GM18519 (cell line): ENCODE data around the gene CHST8.

Source experiments
- ATAC-seq: cut with Tn5 transposase; IDR thresholded peaks from one replicate; pipeline ENCODE4 v1.9.1; 2021; ENCODE audit warnings: mild to moderate bottlenecking, moderate library complexity; ENCODE audit not compliant: unreplicated experiment, low FRiP score

Gene CHST8

DNA sequence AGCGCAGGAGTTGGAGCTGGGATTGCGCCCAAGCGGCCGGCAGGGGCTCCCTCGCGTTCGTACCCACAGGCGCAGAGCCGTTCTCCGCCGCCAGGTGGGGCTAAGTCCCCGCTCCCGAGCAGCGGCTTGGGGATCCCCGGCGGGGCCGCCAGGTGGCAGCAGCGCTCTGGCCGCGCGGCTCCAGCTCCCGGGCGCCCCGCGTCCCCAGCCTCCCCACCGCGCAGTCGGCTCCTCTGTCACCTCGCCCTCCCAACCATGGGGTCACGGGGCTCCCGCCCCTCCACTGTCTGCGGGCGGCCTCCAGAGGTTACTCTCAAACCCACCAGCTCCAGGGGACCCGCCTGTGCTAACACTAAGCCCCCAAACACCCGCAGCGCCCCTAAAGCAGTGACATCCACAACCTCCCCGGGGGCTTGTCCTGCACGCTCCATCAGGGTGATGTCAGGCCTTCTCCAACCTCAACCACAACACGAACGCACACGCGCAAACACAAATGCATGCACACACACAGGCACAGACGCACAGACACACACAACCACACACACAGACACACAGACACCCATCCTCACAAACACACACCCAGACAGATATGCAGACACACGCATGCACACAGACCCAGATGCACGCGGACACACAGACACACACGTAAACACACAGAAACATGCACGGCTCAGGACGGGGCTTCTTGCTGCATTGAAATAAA lies 156.5 kb downstream of the CHST8 start:
- ATAC-seq: peak; percentile 78

DNA sequence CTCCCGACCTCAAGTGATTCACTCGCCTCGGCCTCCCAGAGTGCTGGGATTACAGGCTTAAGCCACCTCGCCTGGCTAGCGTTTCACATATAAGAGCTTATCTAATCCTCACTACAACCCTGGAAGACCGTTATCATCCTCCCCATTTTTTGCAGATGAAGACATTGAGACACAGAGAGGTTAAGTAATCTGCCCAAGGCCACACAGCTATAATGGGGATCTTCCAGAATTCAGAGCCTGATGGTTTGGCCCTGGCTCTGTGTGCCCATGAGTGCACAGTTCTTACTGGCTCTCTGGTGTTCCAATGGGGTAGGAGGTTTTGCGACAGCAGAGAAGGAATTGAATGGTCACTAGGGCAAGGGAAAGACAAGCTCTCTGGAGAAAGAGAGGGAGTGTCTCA lies 158.1 kb downstream of the CHST8 start:
- ATAC-seq: no peak

DNA sequence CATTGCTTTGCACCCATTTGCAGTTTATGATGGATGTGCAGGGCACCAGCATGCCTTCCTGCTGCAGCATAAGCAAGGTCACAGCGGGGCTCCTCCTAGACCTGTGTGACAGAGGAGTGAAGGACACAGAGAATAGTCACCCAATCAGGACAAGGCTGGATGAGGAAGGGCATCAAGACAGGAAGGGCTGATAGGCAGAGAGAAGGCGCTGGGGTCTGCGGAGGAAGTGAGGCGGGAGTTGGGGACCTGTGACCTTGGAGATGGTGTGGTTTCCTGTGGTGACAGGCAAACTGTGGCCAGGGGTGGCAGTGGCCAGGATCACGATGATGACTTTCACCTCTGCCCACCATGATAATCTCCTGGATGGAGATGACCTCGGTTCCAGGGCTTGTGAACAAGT lies 158.5 kb downstream of the CHST8 start:
- ATAC-seq: no peak

DNA sequence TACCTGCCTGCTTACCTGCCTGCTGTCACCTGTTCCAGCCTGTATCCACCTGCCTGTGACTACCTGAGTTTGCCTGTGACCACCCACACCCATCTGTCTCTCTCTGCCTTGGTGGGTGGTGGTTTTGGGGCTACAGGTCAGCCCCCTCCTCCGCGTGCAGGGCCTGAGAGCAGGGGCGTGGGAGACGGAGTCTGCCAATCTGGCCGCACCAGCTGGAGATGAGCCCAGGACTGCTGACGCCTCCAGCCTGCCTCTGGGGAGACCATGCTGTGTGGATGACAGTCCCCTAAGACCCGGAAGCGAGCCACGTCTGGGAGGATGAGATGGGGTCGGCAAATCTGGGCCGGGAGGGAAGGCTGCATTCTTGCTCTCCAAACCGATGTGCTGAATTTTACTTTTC lies 159.0 kb downstream of the CHST8 start:
- no peak for ATAC-seq

DNA sequence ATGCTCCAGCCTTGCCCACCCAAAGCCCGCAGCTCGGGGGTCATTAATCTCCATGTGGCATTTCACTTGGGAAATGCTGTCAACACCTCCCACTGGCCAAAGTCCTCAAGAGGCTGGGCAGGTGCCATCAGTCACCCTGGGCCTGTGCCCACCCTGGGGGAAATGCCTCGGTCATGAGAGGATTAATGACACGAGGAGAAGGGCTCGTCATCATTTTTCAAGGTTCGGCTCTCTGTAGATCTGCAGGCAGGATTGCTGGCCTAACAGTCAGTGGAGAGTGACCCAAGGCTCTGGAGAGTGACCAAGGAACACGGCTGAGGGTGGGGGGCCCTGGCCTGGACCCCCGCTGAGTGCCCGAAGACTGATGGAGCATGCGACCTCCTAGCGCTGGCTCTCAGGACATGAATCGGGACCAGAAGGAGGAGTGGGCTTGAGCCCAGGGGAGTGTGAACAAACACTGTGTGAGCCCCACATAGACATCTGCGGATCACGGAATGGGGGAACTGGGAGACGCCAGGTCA lies 159.7 kb downstream of the CHST8 start:
- ATAC-seq: no peak

DNA sequence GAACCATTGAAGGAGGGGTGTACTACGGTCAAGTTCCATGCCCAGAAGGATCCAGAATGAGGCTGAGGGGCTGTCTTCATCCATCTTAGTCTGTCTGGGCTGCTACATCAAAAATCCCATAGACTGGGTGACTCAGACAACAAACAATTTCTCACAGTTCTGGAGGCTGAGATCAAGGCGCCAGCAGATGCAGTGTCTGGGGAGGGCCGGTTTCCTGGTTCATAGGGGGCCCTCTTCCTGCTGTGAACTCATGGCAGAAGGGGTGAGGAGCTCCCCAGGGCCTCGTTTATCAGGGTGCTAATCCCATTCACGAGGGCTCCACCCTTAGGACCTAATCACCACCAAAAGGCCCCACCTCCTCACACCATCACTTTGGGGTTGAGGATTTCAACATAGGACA lies 160.2 kb downstream of the CHST8 start:
- ATAC-seq: no peak

DNA sequence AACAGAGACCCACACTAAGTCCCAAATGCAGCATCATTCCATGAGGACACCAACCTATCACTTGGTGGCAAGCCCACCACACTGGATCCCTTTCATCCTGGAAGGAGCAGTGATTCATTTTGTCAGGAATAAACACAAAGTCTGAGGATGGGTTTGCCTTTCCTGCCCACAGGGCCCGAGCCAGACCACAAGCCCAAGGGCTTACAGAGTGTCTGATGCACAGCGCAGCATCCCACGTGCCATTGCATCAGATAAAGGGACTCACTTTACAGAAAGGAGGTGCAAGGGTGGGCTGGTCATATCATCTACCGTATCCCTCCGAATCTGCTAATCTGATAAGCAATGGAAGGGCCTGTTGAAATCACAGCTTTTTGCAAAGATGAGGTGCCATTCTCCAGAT lies 162.7 kb downstream of the CHST8 start:
- no peak for ATAC-seq

DNA sequence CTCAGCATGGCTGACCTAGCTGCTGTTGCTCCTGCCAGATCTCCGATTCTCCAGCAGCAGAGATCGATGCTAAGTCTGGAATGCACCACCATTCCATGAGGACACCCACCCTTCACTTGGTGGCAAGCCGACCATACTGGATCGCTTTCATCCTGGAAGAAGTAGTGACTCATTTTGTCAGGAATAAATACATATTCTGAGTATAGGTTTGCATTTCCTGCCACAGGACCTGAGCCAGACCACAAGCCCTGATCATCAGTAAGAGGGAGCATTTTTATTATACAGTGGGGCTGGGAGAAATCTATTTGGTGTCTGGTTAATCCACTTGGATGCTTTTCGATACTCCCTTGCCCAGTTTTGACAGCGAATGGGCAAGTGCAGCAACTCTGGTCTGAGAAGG lies 164.0 kb downstream of the CHST8 start:
- no peak for ATAC-seq

DNA sequence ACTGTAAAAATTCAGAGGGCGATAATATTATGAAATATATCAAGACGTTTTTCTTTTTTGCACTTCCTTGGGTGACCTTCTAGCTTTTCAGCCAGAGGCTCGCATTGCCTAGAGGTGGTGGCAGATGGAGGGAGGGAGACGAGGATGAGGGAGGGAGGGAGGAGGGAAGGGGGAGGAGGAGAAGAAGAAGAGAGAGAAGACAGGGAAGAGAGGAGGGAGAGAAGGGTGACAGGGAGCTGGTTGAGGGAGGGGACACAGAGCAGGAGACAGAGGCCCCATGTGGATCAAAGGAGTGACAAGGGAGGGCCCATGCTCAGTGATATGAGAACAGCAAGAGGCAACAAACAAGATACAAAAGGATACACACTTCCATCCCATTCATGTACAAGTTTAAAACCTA lies 166.9 kb downstream of the CHST8 start:
- ATAC-seq: no peak

DNA sequence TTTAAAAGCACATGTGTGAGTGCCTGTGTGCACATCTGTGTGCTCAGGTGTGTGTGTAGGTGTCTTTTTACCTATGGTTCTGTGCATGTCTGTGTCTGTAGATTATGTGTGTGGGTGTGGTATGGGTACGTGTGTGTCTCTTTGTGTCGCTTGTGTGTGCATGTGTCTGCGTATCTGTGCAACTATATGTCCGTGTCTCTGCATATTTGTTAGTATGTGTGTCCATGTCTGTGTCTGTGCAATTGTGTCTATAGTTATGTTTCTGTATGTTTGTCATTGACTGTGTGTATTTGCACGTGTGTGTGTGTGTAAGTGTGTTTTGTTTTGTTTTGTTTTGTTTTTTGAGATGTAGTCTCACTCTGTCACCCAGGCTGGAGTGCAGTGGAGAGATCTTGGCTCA lies 167.6 kb downstream of the CHST8 start:
- no peak for ATAC-seq

DNA sequence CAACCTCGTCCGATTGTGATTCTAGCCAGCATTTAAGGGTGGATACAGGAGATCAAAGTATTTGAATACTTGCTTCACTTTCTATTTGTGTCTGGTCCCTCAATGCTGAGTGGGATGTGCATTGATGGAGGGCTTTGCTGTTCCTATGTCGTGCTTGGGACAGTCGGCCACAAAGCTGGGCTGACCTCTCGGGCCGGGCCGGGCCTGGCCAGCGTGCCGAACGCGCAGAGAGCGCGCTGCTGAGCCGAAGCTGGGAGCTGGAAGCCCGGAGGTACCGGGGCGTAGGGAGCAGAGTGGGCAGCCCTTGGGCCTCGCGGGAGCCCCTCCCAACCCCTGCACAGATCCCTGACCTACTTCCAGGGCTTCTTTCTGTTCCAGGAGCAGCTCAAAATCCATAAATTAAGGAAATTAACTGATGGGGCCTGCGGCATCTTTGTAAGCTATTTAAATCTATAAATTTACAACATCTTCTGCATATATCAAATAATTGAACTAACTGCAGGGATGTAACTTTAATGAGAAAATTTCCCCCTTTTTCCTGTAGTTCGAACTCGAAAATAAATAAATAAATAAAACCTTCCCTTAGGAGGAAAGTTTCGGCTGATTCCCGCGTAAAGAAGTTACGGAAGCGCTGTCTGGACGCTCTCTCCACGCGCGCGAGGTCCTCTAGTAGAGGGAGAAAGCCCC lies 173.1 kb downstream of the CHST8 start:
- ATAC-seq: no peak

DNA sequence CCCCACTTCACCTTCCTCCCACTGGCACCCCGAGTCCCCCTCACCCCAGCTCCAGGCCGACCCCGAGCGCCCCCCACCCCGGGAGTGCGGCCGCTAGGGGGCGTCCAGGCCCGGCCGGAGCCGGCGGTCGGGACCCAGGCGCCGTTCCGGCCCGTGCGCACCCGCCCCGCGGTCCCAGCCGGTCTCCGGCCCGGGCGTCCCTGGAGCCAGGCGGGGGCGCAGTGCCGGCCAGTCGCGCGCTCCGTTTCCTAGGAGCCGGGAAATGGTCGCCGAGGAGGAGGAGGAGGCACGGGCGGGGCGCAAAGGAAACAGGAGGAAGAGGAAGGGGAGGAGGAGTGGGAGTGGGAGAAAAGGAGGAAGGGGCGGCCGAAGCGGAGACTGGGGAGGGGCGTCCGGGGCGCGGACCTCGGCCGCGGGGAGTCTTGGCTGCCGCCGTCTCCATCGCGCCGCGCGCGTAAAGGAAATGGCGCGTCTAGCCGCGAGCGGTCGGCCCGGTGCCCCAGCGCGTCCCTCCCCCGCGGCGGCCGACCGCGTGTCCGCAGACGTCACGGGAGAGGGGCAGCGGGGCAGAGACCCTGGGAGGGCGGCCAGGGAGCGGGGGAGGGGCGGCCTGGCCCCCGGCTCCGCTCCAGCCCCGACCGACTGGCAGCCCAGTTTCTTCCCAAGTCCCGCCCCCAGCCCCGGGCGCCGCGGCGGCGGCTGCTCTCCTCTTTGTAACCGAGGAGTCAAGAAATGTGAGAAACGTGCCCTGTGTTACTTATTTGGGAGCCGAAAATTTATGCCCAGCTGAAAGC lies 173.8 kb downstream of the CHST8 start:
- ATAC-seq: no peak

DNA sequence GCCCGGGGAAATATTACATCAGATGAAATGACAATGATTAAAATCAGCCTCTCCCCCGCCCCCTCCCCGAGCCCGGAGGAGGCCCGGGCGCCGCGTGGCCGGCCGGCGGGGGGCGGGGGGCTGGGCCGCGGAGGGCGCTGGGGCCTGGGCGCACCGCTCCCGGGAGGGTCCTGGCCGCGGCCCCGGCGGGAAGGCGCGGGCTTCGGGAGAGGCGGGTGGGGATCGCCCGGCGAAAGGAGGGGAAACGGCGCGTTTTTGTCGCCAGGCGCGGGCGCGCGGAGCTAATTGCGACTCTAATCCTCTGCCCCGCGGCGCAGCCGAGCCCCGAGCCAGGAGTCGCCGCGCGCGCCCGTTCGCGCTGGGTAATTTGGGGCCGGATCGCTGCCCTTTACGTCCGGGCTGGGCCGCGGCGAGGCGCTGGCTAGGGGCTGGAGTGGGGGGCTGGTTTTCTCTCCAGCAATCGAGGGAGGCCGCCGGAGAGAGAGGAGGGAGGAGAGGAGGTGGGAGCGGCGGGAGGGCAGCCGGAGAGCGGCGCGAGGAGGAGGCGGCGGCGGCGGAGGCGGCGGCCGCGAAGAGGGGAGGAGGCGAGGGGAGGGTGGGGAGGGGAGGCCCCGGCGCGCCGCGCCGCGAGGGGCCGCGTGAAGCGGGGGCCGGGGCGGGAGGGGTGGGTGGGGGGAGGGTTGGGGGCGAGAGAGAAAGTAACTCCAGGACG lies 174.6 kb downstream of the CHST8 start, which contains the start of gene KCTD15:
Gene KCTD15 (plus strand): TSS at position 707 of the 712 bp plus-strand sequence. CDS start 3,585 bp downstream, outside the sequence.
- no peak for ATAC-seq

DNA sequence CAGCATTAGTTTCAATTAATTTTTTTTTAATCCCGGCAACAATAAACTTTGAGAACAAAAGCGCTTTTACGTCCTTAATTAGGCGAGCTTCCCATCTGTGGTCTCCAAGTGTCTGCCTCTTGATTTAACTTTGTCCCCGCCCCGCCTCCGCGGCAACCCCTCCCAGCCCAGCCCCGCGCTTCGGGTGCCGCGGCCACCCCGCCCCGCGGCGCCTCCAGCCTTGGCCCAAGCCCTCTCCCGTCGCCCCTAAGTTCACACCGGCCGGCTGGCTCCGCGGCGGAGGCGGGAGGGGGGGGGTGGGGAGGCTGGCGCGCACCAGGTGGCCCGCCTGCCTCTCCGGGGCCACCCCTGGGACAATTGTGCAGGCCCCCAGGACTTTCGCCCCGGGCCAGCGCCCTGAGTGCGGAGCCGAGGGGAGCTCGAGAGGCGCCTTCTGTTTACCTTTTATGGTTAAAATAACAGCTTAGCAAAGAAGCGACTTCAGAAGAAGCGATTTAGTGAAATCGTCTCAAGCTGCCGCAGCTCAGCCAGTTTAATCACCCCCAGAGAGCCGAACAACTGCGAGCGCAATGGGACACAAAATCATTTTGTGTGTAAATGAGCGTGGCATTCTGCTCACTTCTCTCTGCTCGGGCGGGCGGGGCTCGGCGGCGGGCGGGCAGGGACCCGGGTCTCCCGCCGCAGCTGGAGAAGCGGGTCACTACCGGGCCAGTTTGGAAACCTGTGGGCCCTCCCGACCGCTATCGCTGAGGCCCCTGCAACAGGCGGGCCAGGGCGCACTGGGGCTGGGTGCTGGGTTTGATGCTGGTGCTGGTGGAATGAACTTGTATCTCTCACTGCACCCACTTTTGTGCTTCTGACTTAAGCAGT lies 176.3 kb downstream of the CHST8 start:
- no peak for ATAC-seq

DNA sequence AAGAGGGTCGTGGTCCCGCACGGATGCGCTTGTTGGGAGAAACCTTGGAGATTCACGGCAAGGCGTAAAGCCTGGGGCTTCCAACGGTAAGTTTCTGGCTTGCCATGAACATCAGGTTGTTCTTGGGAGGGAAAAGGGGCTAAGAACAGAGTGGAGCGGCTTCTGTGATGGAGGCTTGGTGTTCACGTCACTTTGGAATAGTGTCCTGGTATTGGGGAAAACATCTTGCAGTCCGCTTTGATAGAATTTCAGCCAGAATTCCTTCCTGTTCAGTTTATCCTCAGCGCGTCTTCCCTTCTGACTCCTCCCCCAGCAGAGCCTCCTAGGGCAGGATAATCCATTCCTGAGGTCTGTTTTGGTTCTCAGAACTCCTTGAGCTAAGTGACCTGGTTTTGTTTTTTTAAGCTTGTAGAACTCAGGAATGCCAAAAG lies 176.9 kb downstream of the CHST8 start:
- no peak for ATAC-seq

DNA sequence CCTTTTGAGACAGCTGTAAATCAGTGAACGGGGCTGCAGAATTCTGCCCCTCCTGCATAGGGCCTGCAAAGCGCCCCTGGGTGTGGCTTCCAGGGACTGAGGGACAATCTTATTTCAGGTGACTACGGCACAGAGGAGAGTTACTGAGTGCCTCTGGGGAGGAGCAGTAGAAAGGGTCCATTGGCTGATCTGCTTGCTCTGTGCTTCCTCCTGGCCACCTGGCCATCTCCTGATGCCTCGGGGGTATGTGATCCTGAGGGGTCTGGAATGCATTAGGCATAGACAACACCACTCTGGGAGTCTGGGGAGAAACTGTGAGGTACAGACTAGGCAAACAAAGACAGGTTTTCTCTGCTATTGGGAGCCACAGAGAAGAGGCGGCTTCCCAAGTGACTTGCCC lies 177.7 kb downstream of the CHST8 start:
- ATAC-seq: no peak

DNA sequence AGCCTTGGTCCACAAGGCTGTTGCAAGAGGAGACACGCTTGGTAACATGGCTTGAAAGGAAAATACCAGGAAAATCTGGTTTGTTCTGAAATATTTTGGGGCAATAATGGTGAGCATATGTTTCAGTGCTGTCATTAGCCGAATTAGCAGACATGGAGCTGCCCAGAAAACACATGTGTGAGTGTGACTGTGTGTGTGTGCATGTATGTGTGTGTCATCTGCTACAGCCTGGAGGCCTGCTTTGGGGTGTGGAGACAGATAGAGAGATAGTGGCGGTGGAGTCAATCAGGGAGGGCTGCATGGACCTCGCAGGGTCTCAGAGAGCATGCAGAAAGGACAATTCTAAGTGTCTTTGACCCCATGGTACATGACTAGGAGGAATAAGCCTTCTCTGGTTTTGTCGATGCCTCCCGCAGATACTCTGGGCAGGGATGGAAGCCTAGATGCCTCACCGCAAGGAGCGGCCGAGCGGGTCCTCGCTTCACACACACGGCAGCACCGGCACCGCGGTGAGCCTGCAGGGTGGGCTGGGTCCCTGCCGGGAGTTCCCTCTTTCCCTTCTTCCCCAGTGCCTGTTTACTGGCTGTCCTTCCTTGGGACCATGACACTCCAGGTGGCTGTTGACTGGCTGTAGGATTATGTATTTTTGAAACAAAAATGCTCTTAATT lies 178.4 kb downstream of the CHST8 start:
- ATAC-seq: no peak

DNA sequence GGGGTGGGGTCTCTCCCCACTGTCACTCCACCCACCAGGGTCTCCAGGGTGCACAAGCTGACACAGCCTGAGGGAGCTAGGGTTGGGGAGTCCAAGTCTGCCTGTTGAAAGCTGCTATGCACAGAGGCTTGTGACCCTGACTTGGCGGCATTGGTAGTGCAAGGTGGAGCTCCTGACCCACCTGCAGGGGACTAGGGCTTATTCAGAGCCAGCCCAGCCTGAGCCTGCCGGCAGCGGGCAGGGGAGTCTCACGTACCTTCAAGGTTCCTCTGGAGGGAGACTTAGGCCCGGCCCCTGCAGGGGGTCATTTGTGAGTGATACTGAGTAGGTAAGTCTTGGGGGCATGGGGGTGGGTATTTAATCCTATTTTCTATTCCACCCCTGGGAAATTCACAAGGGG lies 179.7 kb downstream of the CHST8 start:
- ATAC-seq: no peak

DNA sequence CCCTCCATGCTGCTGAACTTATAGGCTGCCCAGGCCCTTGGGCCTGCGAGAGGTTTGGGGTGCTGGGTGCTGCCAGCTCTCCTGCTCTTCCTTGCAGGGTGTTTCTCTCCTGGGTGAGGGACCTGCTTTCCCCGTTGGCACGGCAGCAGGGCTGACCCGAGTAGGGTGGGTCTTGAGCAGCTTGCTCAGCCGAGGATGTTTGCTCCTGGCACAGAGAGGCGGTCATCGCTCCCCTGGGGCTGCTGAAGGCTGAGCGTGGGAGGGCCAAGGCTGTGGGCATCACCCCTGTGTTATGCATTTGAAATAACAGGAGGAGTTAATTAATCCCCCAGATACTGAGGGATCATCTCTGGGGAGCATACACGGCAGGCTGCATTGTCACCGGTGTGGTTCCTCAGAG lies 180.2 kb downstream of the CHST8 start:
- no peak for ATAC-seq
